Ishikawa (cell line): ENCODE measurements around the gene NDRG2.

Experiments
- CEBPB ChIP-seq: IDR thresholded peaks from 2 replicates; pipeline ENCODE4 v1.6.1; 2012
- CREB1 ChIP-seq: IDR thresholded peaks from 2 replicates; pipeline ENCODE4 v1.6.1; 2012; ENCODE audit warnings: low read depth
- EGR1 ChIP-seq: IDR thresholded peaks from 2 replicates; pipeline ENCODE4 v1.6.1; 2012
- EP300 ChIP-seq: IDR thresholded peaks from 2 replicates; pipeline ENCODE4 v1.6.1; 2012; ENCODE audit warnings: borderline replicate concordance
- NFIC ChIP-seq: IDR thresholded peaks from 2 replicates; pipeline ENCODE4 v1.6.1; 2012
- RAD21 ChIP-seq: IDR thresholded peaks from 2 replicates; pipeline ENCODE4 v1.6.1; 2012; ENCODE audit warnings: low read depth
- TAF1 ChIP-seq: IDR thresholded peaks from 2 replicates; pipeline ENCODE4 v1.6.1; 2012; ENCODE audit warnings: low read depth, mild to moderate bottlenecking
- TCF12 ChIP-seq: IDR thresholded peaks from 2 replicates; pipeline ENCODE4 v1.6.1; 2012; ENCODE audit warnings: low read depth
- TEAD4 ChIP-seq: IDR thresholded peaks from 2 replicates; pipeline ENCODE4 v1.6.1; 2012
- YY1 ChIP-seq: IDR thresholded peaks from 2 replicates; pipeline ENCODE4 v1.6.1; 2012; ENCODE audit warnings: low read depth
- ZBTB7A ChIP-seq: IDR thresholded peaks from 2 replicates; pipeline ENCODE4 v1.6.1; 2012; ENCODE audit warnings: low read depth
- TF ChIP-seq, protein P1 (sequence below): IDR thresholded peaks from 2 replicates; pipeline ENCODE4 v1.6.1; 2012
- TF ChIP-seq, protein P2 (sequence below): IDR thresholded peaks from 2 replicates; pipeline ENCODE4 v1.6.1; 2012
- TF ChIP-seq, protein P3 (sequence below): IDR thresholded peaks from 2 replicates; pipeline ENCODE4 v1.6.1; 2012; ENCODE audit warnings: low read depth, mild to moderate bottlenecking

DNA sequence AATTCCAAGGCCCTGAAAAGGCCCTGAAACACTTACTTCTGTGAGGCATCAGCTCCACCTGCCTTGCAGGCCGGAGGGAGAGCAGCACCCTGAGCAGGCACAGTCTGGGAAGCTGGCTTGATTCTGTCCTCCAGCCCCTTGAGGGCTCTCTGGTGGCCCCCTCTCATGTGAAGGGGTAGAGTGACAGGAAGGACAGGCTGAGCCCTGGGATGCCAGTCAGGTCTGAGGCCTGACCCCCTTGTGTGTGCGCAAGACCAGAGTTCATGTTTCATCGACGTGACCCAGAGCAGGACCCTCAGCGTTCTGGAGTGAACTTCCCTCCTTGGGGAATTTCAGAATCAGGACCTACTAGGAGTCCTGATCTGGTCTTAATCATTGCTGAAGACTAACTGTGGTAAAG lies 34.0 kb upstream of the NDRG2 start:
- TF ChIP-seq NFIC, result no peak
- TF ChIP-seq, protein P1, sequence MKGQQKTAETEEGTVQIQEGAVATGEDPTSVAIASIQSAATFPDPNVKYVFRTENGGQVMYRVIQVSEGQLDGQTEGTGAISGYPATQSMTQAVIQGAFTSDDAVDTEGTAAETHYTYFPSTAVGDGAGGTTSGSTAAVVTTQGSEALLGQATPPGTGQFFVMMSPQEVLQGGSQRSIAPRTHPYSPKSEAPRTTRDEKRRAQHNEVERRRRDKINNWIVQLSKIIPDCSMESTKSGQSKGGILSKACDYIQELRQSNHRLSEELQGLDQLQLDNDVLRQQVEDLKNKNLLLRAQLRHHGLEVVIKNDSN, result no peak
- no peak for TF ChIP-seq TEAD4
- no peak for TF ChIP-seq TCF12
- no peak for TF ChIP-seq EP300
- TF ChIP-seq, protein P2, sequence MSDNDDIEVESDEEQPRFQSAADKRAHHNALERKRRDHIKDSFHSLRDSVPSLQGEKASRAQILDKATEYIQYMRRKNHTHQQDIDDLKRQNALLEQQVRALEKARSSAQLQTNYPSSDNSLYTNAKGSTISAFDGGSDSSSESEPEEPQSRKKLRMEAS, result no peak
- TF ChIP-seq TAF1, result no peak
- TF ChIP-seq RAD21, result no peak
- no peak for TF ChIP-seq YY1
- TF ChIP-seq, protein P3, sequence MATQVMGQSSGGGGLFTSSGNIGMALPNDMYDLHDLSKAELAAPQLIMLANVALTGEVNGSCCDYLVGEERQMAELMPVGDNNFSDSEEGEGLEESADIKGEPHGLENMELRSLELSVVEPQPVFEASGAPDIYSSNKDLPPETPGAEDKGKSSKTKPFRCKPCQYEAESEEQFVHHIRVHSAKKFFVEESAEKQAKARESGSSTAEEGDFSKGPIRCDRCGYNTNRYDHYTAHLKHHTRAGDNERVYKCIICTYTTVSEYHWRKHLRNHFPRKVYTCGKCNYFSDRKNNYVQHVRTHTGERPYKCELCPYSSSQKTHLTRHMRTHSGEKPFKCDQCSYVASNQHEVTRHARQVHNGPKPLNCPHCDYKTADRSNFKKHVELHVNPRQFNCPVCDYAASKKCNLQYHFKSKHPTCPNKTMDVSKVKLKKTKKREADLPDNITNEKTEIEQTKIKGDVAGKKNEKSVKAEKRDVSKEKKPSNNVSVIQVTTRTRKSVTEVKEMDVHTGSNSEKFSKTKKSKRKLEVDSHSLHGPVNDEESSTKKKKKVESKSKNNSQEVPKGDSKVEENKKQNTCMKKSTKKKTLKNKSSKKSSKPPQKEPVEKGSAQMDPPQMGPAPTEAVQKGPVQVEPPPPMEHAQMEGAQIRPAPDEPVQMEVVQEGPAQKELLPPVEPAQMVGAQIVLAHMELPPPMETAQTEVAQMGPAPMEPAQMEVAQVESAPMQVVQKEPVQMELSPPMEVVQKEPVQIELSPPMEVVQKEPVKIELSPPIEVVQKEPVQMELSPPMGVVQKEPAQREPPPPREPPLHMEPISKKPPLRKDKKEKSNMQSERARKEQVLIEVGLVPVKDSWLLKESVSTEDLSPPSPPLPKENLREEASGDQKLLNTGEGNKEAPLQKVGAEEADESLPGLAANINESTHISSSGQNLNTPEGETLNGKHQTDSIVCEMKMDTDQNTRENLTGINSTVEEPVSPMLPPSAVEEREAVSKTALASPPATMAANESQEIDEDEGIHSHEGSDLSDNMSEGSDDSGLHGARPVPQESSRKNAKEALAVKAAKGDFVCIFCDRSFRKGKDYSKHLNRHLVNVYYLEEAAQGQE, result no peak
- TF ChIP-seq CREB1, result no peak
- TF ChIP-seq CEBPB, result no peak
- TF ChIP-seq EGR1, result no peak
- no peak for TF ChIP-seq ZBTB7A
